ENCODE results near the gene TMBIM4. TPM values are rescaled to one million over a fixed set of nuclear protein-coding genes. Genes with fewer than 3 reads are reported as not detected.

The TMBIM4 gene
- total RNA-seq, 1 experiment from 2014 or later, result 60.3 TPM

- Mint-ChIP-seq H3K9me3 (ENCODE audit: unreplicated experiment) (no peaks in the 10 kb centered on the region), H3K4me3 (ENCODE audit: unreplicated experiment) (no peak overlapping the region), H3K27me3 (ENCODE audit: insufficient read depth, unreplicated experiment) (no peaks in the 10 kb centered on the region), H3K4me1 (ENCODE audit: low read depth, unreplicated experiment) (peaks cover 13% of the 10 kb centered on the region), H3K27ac (ENCODE audit: unreplicated experiment) (peak overlapping the region; percentile 20), H3K36me3 (ENCODE audit: insufficient read depth, unreplicated experiment) (no peaks in the 10 kb centered on the region)
- Histone ChIP-seq H3K4me3 (ENCODE audit: low read depth, low read length) (no peak overlapping the region), H3K9me3 (no peaks in the 10 kb centered on the region), H3K36me3 (ENCODE audit: control insufficient read depth, insufficient read depth, low read length) (no peaks in the 10 kb centered on the region), H3K27me3 (replicated peaks; ENCODE audit: control insufficient read depth, insufficient read depth, low read length) (no peaks in the 10 kb centered on the region), H3K4me1 (peaks cover 19% of the 10 kb centered on the region)
- ChIA-PET POLR2A (interaction anchor here (0.6 kb wide), 1 partner anchor 597 kb away, joined by 3 read pairs; no protein-coding TSS in a partner anchor), CTCF (interaction anchor here (0.8 to 1.1 kb wide), 3 partner anchors 22 to 872 kb away, joined by 3 to 4 read pairs (median 3); no protein-coding TSS in a partner anchor)
- DNase-seq, result peak; percentile 66 to 74
- BruUV-seq (replicated peaks), result no TSS peak
- intact Hi-C loops (cut with micrococcal nuclease; ENCODE audit: unreplicated experiment), result loop anchor here (1.0 to 5.0 kb wide), 6 partner anchors 26 to 1857 kb away; no protein-coding TSS in a partner anchor
- TF ChIP-seq CTCF (IDR thresholded peaks at IDR 0.05; ENCODE audit: insufficient read depth in 1 of 2, low read depth in 1 of 2, low read length in 1 of 2, severe bottlenecking in 1 of 2, unreplicated experiment in 1 of 2), result no peak
These were observed 83.8 kb downstream of the TMBIM4 start for GRCh38 chr12:66085998-66086397.

Other genes with a start within 250 kb of the TMBIM4 start
- 32.3 and 38.2 TPM in 2 replicates for gene LLPH, start 39.2 kb downstream of the TMBIM4 start, total RNA-seq (2022)
- not detected in 2 replicates for gene IRAK3, start 19.2 kb upstream of the TMBIM4 start, total RNA-seq (2022)
- gene HELB, start 132.5 kb upstream of the TMBIM4 start, total RNA-seq (2022), result 3.4 and 3.9 TPM in 2 replicates

Data from Caco-2 (cell line).